GM12892 (cell line): ENCODE results near the gene AIP.

Experiments
- POLR2A ChIP-seq: IDR thresholded peaks from 2 replicates; pipeline ENCODE4 v1.6.1; 2011; ENCODE audit warnings: low read depth, low read length, control low read depth
- POLR2AphosphoS5 ChIP-seq: IDR thresholded peaks from 2 replicates; pipeline ENCODE4 v1.6.1; 2011; ENCODE audit warnings: low read depth, low read length, control low read depth

DNA sequence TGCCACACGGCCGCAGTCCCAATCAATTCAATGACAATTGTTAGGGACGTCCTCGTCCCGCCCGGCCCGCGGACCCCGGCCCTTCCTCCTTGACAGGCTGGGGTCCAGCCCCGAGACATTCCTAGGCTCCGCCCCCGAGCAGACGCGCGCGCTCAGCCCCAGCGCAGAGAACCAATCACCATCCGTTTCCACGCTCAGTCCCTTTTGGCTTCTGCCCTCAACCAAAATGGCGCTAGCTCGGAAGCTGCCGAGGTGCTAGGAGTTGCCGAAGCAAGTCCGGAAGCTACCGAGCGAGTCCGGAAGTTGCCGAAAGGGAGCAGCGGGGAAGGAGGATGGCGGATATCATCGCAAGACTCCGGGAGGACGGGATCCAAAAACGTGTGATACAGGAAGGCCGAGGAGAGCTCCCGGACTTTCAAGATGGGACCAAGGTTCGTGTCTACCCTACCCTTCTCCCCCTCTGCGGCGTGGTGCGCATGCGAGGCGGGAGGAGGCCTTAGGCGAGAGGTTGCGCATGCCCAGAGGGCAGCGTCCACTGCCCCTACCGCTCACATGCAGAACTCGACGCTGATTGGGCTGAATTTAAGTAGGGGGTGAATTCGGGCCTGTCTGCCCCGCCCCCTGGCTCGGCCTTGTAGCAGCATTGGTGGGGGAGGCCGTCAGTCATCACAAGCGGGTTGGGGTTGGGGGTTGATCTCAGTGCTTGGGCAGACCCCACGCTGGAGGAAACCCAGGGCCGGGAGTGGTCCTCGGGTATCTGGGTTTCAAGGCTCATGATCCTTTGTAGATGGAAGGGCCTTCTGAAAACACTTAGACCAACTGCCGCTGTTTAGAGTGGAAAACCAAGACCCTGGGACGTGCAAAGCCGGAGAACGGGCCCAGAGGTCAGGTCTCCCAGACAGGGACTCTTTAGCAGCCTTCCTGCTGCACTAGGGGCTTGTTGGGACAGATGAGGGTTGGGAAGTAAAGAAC, at the start of gene AIP:
- peak; percentile 71 for TF ChIP-seq POLR2AphosphoS5
- TF ChIP-seq POLR2A: peak; percentile 71
